ENCODE data around the gene MCCD1. TPM values are rescaled to one million over a fixed set of nuclear protein-coding genes. Genes with fewer than 3 reads are reported as not detected.

The MCCD1 gene
- total and polyA plus RNA-seq, 2 of the 13 experiments (the other 11 are each of a cell fraction or from before 2014, with no cell fraction given), result 0.15 TPM; not detected in 1

- TF ChIP-seq FOXJ3 (CRISPR knock-in tag; IDR thresholded peaks at IDR 0.05; ENCODE audit: borderline replicate concordance) (no peak), CREB1 (IDR thresholded peaks at IDR 0.05) (0 out of 2 replicates have a peak, but pooled peaks have one; percentile 10), CREB1 (CRISPR knock-in tag; IDR thresholded peaks at IDR 0.05) (no peak), MAFF (IDR thresholded peaks at IDR 0.05; ENCODE audit: low read depth, low read length) (peak; percentile 79), ZNF609 (CRISPR knock-in tag; IDR thresholded peaks at IDR 0.05; ENCODE audit: borderline replicate concordance) (no peak), SP4 (CRISPR knock-in tag; IDR thresholded peaks at IDR 0.05) (no peak), GMEB1 (CRISPR knock-in tag; IDR thresholded peaks at IDR 0.05; ENCODE audit: borderline replicate concordance) (no peak), JUNB (CRISPR knock-in tag; IDR thresholded peaks at IDR 0.05; ENCODE audit: borderline replicate concordance) (0 out of 2 replicates have a peak, but pooled peaks have one; percentile 6)
These were observed 39.0 kb downstream of the MCCD1 start (continued) for GRCh38 chr6:31567531-31568370.

All from HepG2 (cell line).